Measurements from ENCODE around the gene ST6GALNAC1. TPM values are rescaled to one million over a fixed set of nuclear protein-coding genes. Genes with fewer than 3 reads are reported as not detected.

ST6GALNAC1 gene
- total and polyA plus RNA-seq, 10 of the 15 experiments (the other 5 are each of a cell fraction or from before 2014, with no cell fraction given), result 0.08 TPM; not detected in 9

GRCh38 chr17:76593959-76594358 is 49.6 kb downstream of the ST6GALNAC1 start:
- RAD21 ChIA-PET (ENCODE audit: unreplicated experiment), result interaction anchor here (1.6 kb wide), 1 partner anchor 65 kb away, joined by 4 read pairs; no protein-coding TSS in a partner anchor
- H3K4me1 ChIP-seq (ENCODE audit: control insufficient read depth, insufficient read depth, low read length), result no peaks in the 10 kb centered on the region

More at GRCh38 chr17:76593959-76594358, 49.6 kb downstream of the ST6GALNAC1 start:
- Histone ChIP-seq H3K79me2 (ENCODE audit: control insufficient read depth, insufficient read depth, low read length) (no peaks in the 10 kb centered on the region), H3K9ac (ENCODE audit: control insufficient read depth, insufficient read depth, low read length) (no peak overlapping the region), H4K20me1 (ENCODE audit: control insufficient read depth, insufficient read depth) (no peaks in the 10 kb centered on the region), H3K36me3 (ENCODE audit: control insufficient read depth in 2 of 2, insufficient read depth in 2 of 2, low read length in 1 of 2) (no peaks in the 10 kb centered on the region), H2AFZ (ENCODE audit: control insufficient read depth, low read depth, low read length) (no peak overlapping the region), H3K4me3 (no peak overlapping the region), H3K9me3 (replicated peaks; ENCODE audit: control insufficient read depth, insufficient read depth, low read length) (no peaks in the 10 kb centered on the region), H3K27me3 (replicated peaks in 1 of 2; ENCODE audit: control insufficient read depth in 2 of 2, insufficient read depth in 2 of 2, low read length in 1 of 2) (no peaks in the 10 kb centered on the region), H3K27ac (ENCODE audit: control insufficient read depth, insufficient read depth) (no peak overlapping the region), H3K4me2 (ENCODE audit: control insufficient read depth, insufficient read depth) (no peak overlapping the region)
- no TSS peak for BruUV-seq (replicated peaks)
- 39% methylated on average over 4 of the region's 4 CpGs for WGBS (ENCODE audit: insufficient coverage, insufficient replicate concordance, low lambda C conversion rate, missing lambda C conversion rate)
- CTCF ChIA-PET, result interaction anchor here (0.6 to 2.1 kb wide), 11 partner anchors 10 to 199 kb away, joined by 3 to 6 read pairs (median 4); no protein-coding TSS in a partner anchor
- SMC1A ChIA-PET (ENCODE audit: uncharacterized antibody, unreplicated experiment), result interaction anchor here (1.2 to 1.9 kb wide), 3 partner anchors 17 to 88 kb away, joined by 3 to 6 read pairs (median 4); no protein-coding TSS in a partner anchor
- no peak for DNase-seq (ENCODE audit: low read depth, low spot score)
- TF ChIP-seq CTCF (IDR thresholded peaks at IDR 0.05 in 2 of 3, conservative IDR thresholded peaks at IDR 0.05 in 1 of 3; ENCODE audit: control insufficient read depth in 2 of 3, extremely low read depth in 1 of 3, insufficient read depth in 1 of 3, low read depth in 3 of 3, low read length in 3 of 3) (peak in 2 of 3 experiments; percentile 8 to 20; a peak in 2 of 6 replicates), POLR2AphosphoS2 (IDR thresholded peaks at IDR 0.05; ENCODE audit: low read depth, low read length) (no peak)
- ATAC-seq, result no peak
- POLR2A ChIA-PET, result no interaction called here
- in situ Hi-C loops (cut with MboI) (no loop called here), intact Hi-C loops (cut with micrococcal nuclease; ENCODE audit: unreplicated experiment) (no loop called here)
- FAIRE-seq, result no peak
